GM19328 (cell line): ENCODE data around the gene SPATA31A3.
"Not testable (repeated sequence)": the region's sequence is repeated elsewhere in the genome, so short reads cannot be mapped to it uniquely, and the experiment has no call there.

Source experiments
- ATAC-seq: cut with Tn5 transposase; IDR thresholded peaks from one replicate; pipeline ENCODE4 v1.9.1; 2021; ENCODE audit warnings: mild to moderate bottlenecking, moderate library complexity; ENCODE audit not compliant: unreplicated experiment

SPATA31A3 gene

GRCh38 chr9:66992450-66992849 is at the start of gene SPATA31A3:
TSS of gene SPATA31A3 (minus strand) at chr9:66992550. CDS start at chr9:66992521, 29 bp downstream.
- ATAC-seq: not testable (repeated sequence)

DNA sequence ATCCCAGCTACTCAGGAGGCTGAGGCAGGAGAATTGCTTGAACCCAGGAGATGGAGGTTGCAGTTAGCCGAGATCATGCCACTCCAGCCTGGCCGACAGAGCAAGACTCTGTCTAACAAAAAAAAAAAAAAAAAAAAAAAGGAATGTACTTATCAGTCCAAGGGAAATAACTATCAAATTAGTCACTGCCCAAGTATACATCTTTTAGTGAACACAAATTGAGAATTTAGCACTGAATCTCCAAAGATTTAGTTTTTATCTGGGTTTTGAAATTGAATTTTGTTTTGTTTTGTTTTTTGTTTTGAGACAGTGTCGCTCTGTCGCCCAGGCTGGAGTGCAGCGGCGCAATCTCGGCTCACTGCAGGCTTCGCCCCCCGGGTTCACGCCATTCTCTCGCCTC is 39.8 kb downstream of the SPATA31A3 start:
- ATAC-seq: not testable (repeated sequence)

GRCh38 chr9:66942400-66943155 is 49.8 kb downstream of the SPATA31A3 start:
- ATAC-seq: not testable (repeated sequence)

DNA sequence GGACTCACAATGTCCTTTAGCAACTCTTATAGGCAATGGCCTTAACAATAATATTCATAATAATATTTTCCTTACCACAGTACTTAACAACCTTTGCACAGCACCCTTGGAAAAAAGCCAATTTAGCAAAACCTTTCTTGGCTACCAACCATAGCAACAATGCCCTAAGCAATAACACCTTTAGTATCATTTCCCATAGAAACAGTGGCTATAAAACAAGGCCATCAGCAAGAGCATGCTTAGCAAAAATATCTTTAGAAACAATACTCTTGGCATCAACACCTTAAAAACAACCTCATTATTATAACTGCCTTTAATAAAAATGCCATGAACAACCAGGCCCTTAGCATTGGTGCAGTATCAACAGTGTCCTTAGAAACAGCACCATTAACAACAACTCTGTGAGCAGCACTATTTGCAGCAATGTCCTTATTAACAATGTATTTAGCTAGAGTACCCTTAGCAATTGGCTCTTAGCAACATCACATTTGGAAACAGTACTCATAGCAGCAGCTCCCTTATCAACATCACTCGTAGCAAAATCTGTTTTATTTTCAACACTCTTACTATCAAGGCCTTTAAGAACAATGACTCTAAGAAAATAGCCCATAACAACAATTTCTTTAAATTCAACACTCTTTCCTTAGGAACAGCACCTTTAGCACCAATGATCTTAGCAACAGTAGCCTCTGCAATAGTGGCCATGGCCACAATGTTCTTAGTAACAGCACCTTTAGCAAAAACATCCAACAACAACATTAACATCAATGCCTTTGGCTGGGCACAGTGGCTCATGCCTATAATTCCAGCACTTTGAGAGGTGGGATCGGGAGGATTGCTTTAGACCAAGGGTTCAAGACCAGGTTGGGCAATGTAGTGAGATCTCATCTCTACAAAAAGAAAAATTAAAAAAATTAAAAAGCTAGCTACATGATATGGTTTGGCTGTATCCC is 52.2 kb downstream of the SPATA31A3 start:
- ATAC-seq: not testable (repeated sequence)

DNA sequence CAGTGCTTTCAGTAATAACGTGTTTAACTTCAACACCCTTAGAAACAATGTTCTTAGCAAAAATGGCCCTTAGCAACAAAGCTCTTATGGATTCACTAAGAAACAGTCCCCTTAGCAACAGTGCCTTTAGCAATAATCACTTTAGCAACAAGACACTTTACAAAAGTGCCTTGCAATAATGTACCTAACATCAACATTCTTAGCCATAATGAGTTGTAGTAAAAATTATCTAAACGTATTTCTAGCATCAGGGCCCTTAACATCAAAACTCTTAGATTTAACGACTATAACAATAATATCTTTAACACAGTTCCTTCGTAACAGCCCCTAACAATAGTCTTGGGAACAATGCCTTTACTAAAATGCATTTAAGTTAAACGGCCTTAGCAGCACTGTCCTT is 54.0 kb downstream of the SPATA31A3 start:
- ATAC-seq: not testable (repeated sequence)

- ATAC-seq: not testable (repeated sequence)
These were observed 54.7 kb downstream of the SPATA31A3 start for GRCh38 chr9:66937662-66938061.
